HG03575 (cell line): Measurements from ENCODE around the gene MAN1B1.

Experiments used
- ATAC-seq: cut with Tn5 transposase; IDR thresholded peaks from one replicate; pipeline ENCODE4 v1.9.1; 2021; ENCODE audit not compliant: unreplicated experiment, insufficient number of reproducible peaks, low FRiP score; ENCODE audit errors: extremely low read depth

The MAN1B1 gene

GRCh38 chr9:137086531-137087408 is at the start of gene MAN1B1:
Gene MAN1B1, plus strand, starts transcription at chr9:137086985. Its CDS starts 15 bp downstream, at chr9:137087000.
- ATAC-seq: peak; percentile 42

- no peak for ATAC-seq
These were observed 49.8 kb upstream of the MAN1B1 start for GRCh38 chr9:137037035-137037434.

GRCh38 chr9:137037483-137037882 is 49.3 kb upstream of the MAN1B1 start:
- no peak for ATAC-seq

GRCh38 chr9:137038916-137039315 is 47.9 kb upstream of the MAN1B1 start:
- ATAC-seq: no peak

- ATAC-seq: no peak
These were observed 47.0 kb upstream of the MAN1B1 start for GRCh38 chr9:137039611-137040366.

GRCh38 chr9:137040568-137040967 is 46.2 kb upstream of the MAN1B1 start:
- no peak for ATAC-seq

- ATAC-seq: no peak
These were observed 45.7 kb upstream of the MAN1B1 start for GRCh38 chr9:137041124-137041523.

GRCh38 chr9:137042751-137043727 is 43.7 kb upstream of the MAN1B1 start:
- ATAC-seq: no peak

GRCh38 chr9:137044037-137044436 is 42.7 kb upstream of the MAN1B1 start:
- ATAC-seq: no peak

GRCh38 chr9:137044502-137045177 is 42.1 kb upstream of the MAN1B1 start:
- no peak for ATAC-seq

- no peak for ATAC-seq
These were observed 41.3 kb upstream of the MAN1B1 start for GRCh38 chr9:137045294-137046087.

GRCh38 chr9:137046088-137046787 is 40.5 kb upstream of the MAN1B1 start, which contains the start of gene NPDC1:
Gene NPDC1, minus strand, starts transcription at chr9:137046177. Its CDS starts 188 bp downstream, at chr9:137045989.
- ATAC-seq: no peak

GRCh38 chr9:137048655-137049543 is 37.9 kb upstream of the MAN1B1 start:
- no peak for ATAC-seq

- ATAC-seq: no peak
These were observed 37.0 kb upstream of the MAN1B1 start for GRCh38 chr9:137049544-137050449.

- no peak for ATAC-seq
These were observed 36.2 kb upstream of the MAN1B1 start for GRCh38 chr9:137050570-137050969.
